Subcutaneous abdominal adipose tissue (tissue), 5 donors: Measurements from ENCODE around the gene EIF4G3.

Experiments
- H3K27ac ChIP-seq: one replicate; pipeline ENCODE4 v1.7.0; 2013; ENCODE audit warnings: low read depth, mild to moderate bottlenecking, inconsistent platforms, low read length, moderate library complexity
- H3K27me3 ChIP-seq, 5 donors: one replicate each; pipeline ENCODE4 v1.7.0; 2013; ENCODE audit warnings: low read length in 5 of 5, inconsistent platforms in 1 of 5; ENCODE audit not compliant: control insufficient read depth in 5 of 5, insufficient read depth in 4 of 5
- H3K36me3 ChIP-seq, 5 donors: one replicate each; pipeline ENCODE4 v1.7.0; 2013; ENCODE audit warnings: low read length in 5 of 5; ENCODE audit not compliant: control insufficient read depth in 5 of 5, insufficient read depth in 5 of 5
- H3K4me1 ChIP-seq, 5 donors: one replicate each; pipeline ENCODE4 v1.7.0; 2013; ENCODE audit warnings: low read length in 5 of 5, mild to moderate bottlenecking in 3 of 5, moderate library complexity in 1 of 5; ENCODE audit not compliant: control insufficient read depth in 5 of 5, insufficient read depth in 5 of 5
- H3K4me3 ChIP-seq, 5 donors: one replicate each; pipeline ENCODE4 v1.7.0; 2013; ENCODE audit warnings: low read length in 5 of 5, low read depth in 1 of 5
- H3K9ac ChIP-seq, 5 donors: one replicate each; pipeline ENCODE4 v1.7.0; 2013; ENCODE audit warnings: low read length in 5 of 5, mild to moderate bottlenecking in 4 of 5, moderate library complexity in 3 of 5
- H3K9me3 ChIP-seq, 5 donors: one replicate each; pipeline ENCODE4 v1.7.0; 2013; ENCODE audit warnings: low read length in 5 of 5; ENCODE audit not compliant: control insufficient read depth in 5 of 5
- donor health status: healthy.
- donor health status: healthy.
- donor health status: healthy.
- donor health status: healthy.
- donor health status: healthy.

EIF4G3 gene

GRCh38 chr1:21005466-21006239, 171.0 kb downstream of the EIF4G3 start:
- Histone ChIP-seq H3K36me3 (peaks cover 0 to 3% (median 0%) of the 10 kb centered on the region in 5 donors), H3K27me3 (no peaks in the 10 kb centered on the region), H3K9me3 (no peaks in the 10 kb centered on the region), H3K4me3 (no peak overlapping the region), H3K4me1 (no peaks in the 10 kb centered on the region), H3K9ac (no peak overlapping the region), H3K27ac (no peak overlapping the region)

- no peaks in the 10 kb centered on the region for H3K27me3 ChIP-seq
- no peak overlapping the region for H3K27ac ChIP-seq
- H3K9me3 ChIP-seq, result no peaks in the 10 kb centered on the region
- H3K4me1 ChIP-seq, result no peaks in the 10 kb centered on the region
- H3K9ac ChIP-seq, result no peak overlapping the region
- H3K36me3 ChIP-seq, result peaks cover 0 to 5% (median 0%) of the 10 kb centered on the region in 5 donors
- no peak overlapping the region for H3K4me3 ChIP-seq
Measured at GRCh38 chr1:21003281-21004045, 173.2 kb downstream of the EIF4G3 start.

GRCh38 chr1:21001042-21001441, 175.7 kb downstream of the EIF4G3 start:
- H3K4me1 ChIP-seq, result no peaks in the 10 kb centered on the region
- no peak overlapping the region for H3K9ac ChIP-seq
- H3K9me3 ChIP-seq, result no peaks in the 10 kb centered on the region
- no peaks in the 10 kb centered on the region for H3K27me3 ChIP-seq
- H3K27ac ChIP-seq, result no peak overlapping the region
- peaks cover 0 to 5% (median 0%) of the 10 kb centered on the region in 5 donors for H3K36me3 ChIP-seq
- no peak overlapping the region for H3K4me3 ChIP-seq

- Histone ChIP-seq H3K9me3 (no peaks in the 10 kb centered on the region), H3K36me3 (peaks cover 0 to 5% (median 0%) of the 10 kb centered on the region in 5 donors), H3K4me1 (no peaks in the 10 kb centered on the region), H3K9ac (no peak overlapping the region), H3K4me3 (no peak overlapping the region), H3K27ac (no peak overlapping the region), H3K27me3 (no peaks in the 10 kb centered on the region)
Measured at GRCh38 chr1:21000245-21000594, 176.5 kb downstream of the EIF4G3 start.

- Histone ChIP-seq H3K27ac (no peak overlapping the region), H3K4me1 (no peaks in the 10 kb centered on the region), H3K27me3 (no peaks in the 10 kb centered on the region), H3K9me3 (no peaks in the 10 kb centered on the region), H3K4me3 (no peak overlapping the region), H3K36me3 (peaks cover 0 to 5% (median 0%) of the 10 kb centered on the region in 5 donors), H3K9ac (no peak overlapping the region)
Measured at GRCh38 chr1:20999525-21000244, 177.0 kb downstream of the EIF4G3 start.

- H3K9ac ChIP-seq, result no peak overlapping the region
- H3K36me3 ChIP-seq, result peaks cover 0 to 5% (median 0%) of the 10 kb centered on the region in 5 donors
- no peak overlapping the region for H3K27ac ChIP-seq
- no peak overlapping the region for H3K4me3 ChIP-seq
- peaks cover 0 to 3% (median 0%) of the 10 kb centered on the region in 5 donors for H3K4me1 ChIP-seq
- no peaks in the 10 kb centered on the region for H3K27me3 ChIP-seq
- H3K9me3 ChIP-seq, result no peaks in the 10 kb centered on the region
Measured at GRCh38 chr1:20998826-20999225, 177.9 kb downstream of the EIF4G3 start.

GRCh38 chr1:20997602-20998224, 179.0 kb downstream of the EIF4G3 start:
- Histone ChIP-seq H3K27ac (no peak overlapping the region), H3K4me1 (peaks cover 0 to 6% (median 2%) of the 10 kb centered on the region in 5 donors), H3K36me3 (peaks cover 0 to 5% (median 0%) of the 10 kb centered on the region in 5 donors), H3K9me3 (no peaks in the 10 kb centered on the region), H3K9ac (no peak overlapping the region), H3K27me3 (no peaks in the 10 kb centered on the region), H3K4me3 (no peak overlapping the region)

GRCh38 chr1:20996554-20996953, 180.1 kb downstream of the EIF4G3 start:
- H3K36me3 ChIP-seq, result peaks cover 0 to 2% (median 0%) of the 10 kb centered on the region in 5 donors
- peaks cover 0 to 11% (median 10%) of the 10 kb centered on the region in 5 donors for H3K4me1 ChIP-seq

GRCh38 chr1:20993716-20994575, 182.8 kb downstream of the EIF4G3 start:
- peaks cover 0 to 11% (median 10%) of the 10 kb centered on the region in 5 donors for H3K4me1 ChIP-seq
- H3K27me3 ChIP-seq, result no peaks in the 10 kb centered on the region
- H3K9ac ChIP-seq, result no peak overlapping the region
- H3K36me3 ChIP-seq, result peaks cover 0 to 2% (median 0%) of the 10 kb centered on the region in 5 donors
- no peaks in the 10 kb centered on the region for H3K9me3 ChIP-seq
- no peak overlapping the region for H3K4me3 ChIP-seq
- no peak overlapping the region for H3K27ac ChIP-seq

More at GRCh38 chr1:20996554-20996953, 180.1 kb downstream of the EIF4G3 start:
- no peak overlapping the region for H3K9ac ChIP-seq
- no peaks in the 10 kb centered on the region for H3K27me3 ChIP-seq
- no peak overlapping the region for H3K27ac ChIP-seq
- H3K4me3 ChIP-seq, result no peak overlapping the region
- no peaks in the 10 kb centered on the region for H3K9me3 ChIP-seq
